GM19463 (cell line): ENCODE results near the gene ZSCAN25.
A peak's percentile ranks its signal among the peaks of the same experiment; 100 is the strongest.
"Not testable (repeated sequence)": the region's sequence is repeated elsewhere in the genome, so short reads cannot be mapped to it uniquely, and the experiment has no call there.

Experiments used
- ATAC-seq: cut with Tn5 transposase; IDR thresholded peaks from one replicate; pipeline ENCODE4 v1.9.1; 2021; ENCODE audit warnings: mild to moderate bottlenecking, moderate library complexity; ENCODE audit not compliant: unreplicated experiment

ZSCAN25 gene

GRCh38 chr7:99617192-99617781 lies 541 bp downstream of the ZSCAN25 start:
- peak; percentile 26 for ATAC-seq

GRCh38 chr7:99618726-99619125 lies 2.0 kb downstream of the ZSCAN25 start:
- no peak for ATAC-seq

GRCh38 chr7:99619571-99620130 lies 2.9 kb downstream of the ZSCAN25 start:
- ATAC-seq, result no peak

- ATAC-seq, result no peak
Observed at GRCh38 chr7:99621271-99621670, 4.5 kb downstream of the ZSCAN25 start.

- no peak for ATAC-seq
Observed at GRCh38 chr7:99622596-99622995, 5.8 kb downstream of the ZSCAN25 start.

- ATAC-seq, result no peak
Observed at GRCh38 chr7:99623091-99623693, 6.4 kb downstream of the ZSCAN25 start.

- ATAC-seq, result no peak
Observed at GRCh38 chr7:99623702-99624447, 7.1 kb downstream of the ZSCAN25 start.

- ATAC-seq, result no peak
Observed at GRCh38 chr7:99624484-99624883, 7.7 kb downstream of the ZSCAN25 start.

- no peak for ATAC-seq
Observed at GRCh38 chr7:99625321-99625720, 8.6 kb downstream of the ZSCAN25 start.

- no peak for ATAC-seq
Observed at GRCh38 chr7:99625961-99626360, 9.2 kb downstream of the ZSCAN25 start.

- no peak for ATAC-seq
Observed at GRCh38 chr7:99626661-99627060, 9.9 kb downstream of the ZSCAN25 start.

GRCh38 chr7:99627513-99627912 lies 10.8 kb downstream of the ZSCAN25 start:
- no peak for ATAC-seq

GRCh38 chr7:99628471-99629465 lies 12.0 kb downstream of the ZSCAN25 start:
- no peak for ATAC-seq

GRCh38 chr7:99629643-99630042 lies 12.9 kb downstream of the ZSCAN25 start:
- ATAC-seq, result no peak

- ATAC-seq, result no peak
Observed at GRCh38 chr7:99631295-99632109, 14.8 kb downstream of the ZSCAN25 start.

GRCh38 chr7:99637414-99637813 lies 20.7 kb downstream of the ZSCAN25 start:
- ATAC-seq, result not testable (repeated sequence)

- no peak for ATAC-seq
Observed at GRCh38 chr7:99638731-99639130, 22.0 kb downstream of the ZSCAN25 start.

GRCh38 chr7:99639267-99639666 lies 22.5 kb downstream of the ZSCAN25 start:
- ATAC-seq, result no peak

- ATAC-seq, result no peak
Observed at GRCh38 chr7:99642027-99642426, 25.3 kb downstream of the ZSCAN25 start.

- ATAC-seq, result no peak
Observed at GRCh38 chr7:99643464-99643863, 26.7 kb downstream of the ZSCAN25 start.
